Activated CD4-positive, alpha-beta T cell treated with anti-CD3 and anti-CD28 coated beads for 24 hours (primary cell): ENCODE measurements around the gene AKAP13.
"Not testable (repeated sequence)": the region's sequence is repeated elsewhere in the genome, so short reads cannot be mapped to it uniquely, and the experiment has no call there.

Source experiments
- DNase-seq, 2 donors: peaks; one replicate each; pipeline ENCODE4 v3.0.0-alpha.2; 2020; ENCODE audit warnings: low read depth in 2 of 2

Gene AKAP13

GRCh38 chr15:85348048-85348766 lies 32.2 kb upstream of the AKAP13 start:
- DNase-seq = not testable (repeated sequence)

GRCh38 chr15:85349062-85349461 lies 31.3 kb upstream of the AKAP13 start:
- not testable (repeated sequence) for DNase-seq

GRCh38 chr15:85350395-85350794 lies 30.0 kb upstream of the AKAP13 start:
- no peak for DNase-seq

GRCh38 chr15:85351501-85351900 lies 28.9 kb upstream of the AKAP13 start:
- DNase-seq = not testable (repeated sequence)

GRCh38 chr15:85351965-85352364 lies 28.4 kb upstream of the AKAP13 start:
- DNase-seq = no peak

- no peak for DNase-seq
These were observed 26.9 kb upstream of the AKAP13 start for GRCh38 chr15:85353516-85353915.

GRCh38 chr15:85354461-85354860 lies 25.9 kb upstream of the AKAP13 start:
- DNase-seq = no peak

- DNase-seq = no peak
These were observed 25.5 kb upstream of the AKAP13 start for GRCh38 chr15:85354948-85355347.

GRCh38 chr15:85356276-85356675 lies 24.1 kb upstream of the AKAP13 start:
- no peak for DNase-seq

- no peak for DNase-seq
These were observed 19.1 kb upstream of the AKAP13 start for GRCh38 chr15:85361323-85361722.

GRCh38 chr15:85362436-85363081 lies 17.8 kb upstream of the AKAP13 start:
- DNase-seq = no peak

- no peak for DNase-seq
These were observed 14.4 kb upstream of the AKAP13 start for GRCh38 chr15:85365980-85366379.

GRCh38 chr15:85367741-85368140 lies 12.7 kb upstream of the AKAP13 start:
- no peak for DNase-seq

GRCh38 chr15:85374831-85375230 lies 5.6 kb upstream of the AKAP13 start:
- no peak for DNase-seq

- no peak for DNase-seq
These were observed 3.1 kb upstream of the AKAP13 start for GRCh38 chr15:85377269-85377668.

- DNase-seq = no peak
These were observed 2.4 kb upstream of the AKAP13 start for GRCh38 chr15:85377986-85378385.

- DNase-seq = peak in 1 of 2 donors; percentile 5
These were observed 836 bp upstream of the AKAP13 start for GRCh38 chr15:85379403-85380131.

GRCh38 chr15:85380812-85381642 lies 624 bp downstream of the AKAP13 start:
- DNase-seq = peak; percentile 38 to 43

- no peak for DNase-seq
These were observed 1.7 kb downstream of the AKAP13 start for GRCh38 chr15:85381850-85382751.

- no peak for DNase-seq
These were observed 2.5 kb downstream of the AKAP13 start for GRCh38 chr15:85382942-85383341.
